LNCaP clone FGC (cell line): ENCODE data around the gene APOBEC3B.
"Not testable (repeated sequence)": the region's sequence is repeated elsewhere in the genome, so short reads cannot be mapped to it uniquely, and the experiment has no call there.

Source experiments
- DNase-seq: peaks from one replicate; pipeline ENCODE4 v3.0.0-alpha.2; 2011; ENCODE audit warnings: low read depth
- H3K4me3 ChIP-seq: 2 replicates; pipeline ENCODE4 v1.5.1; 2011; ENCODE audit warnings: mild to moderate bottlenecking, low read depth, low read length, control low read depth
- TF ChIP-seq, protein P1 (sequence below): IDR thresholded peaks from 2 replicates; pipeline ENCODE4 v1.5.1; 2012; ENCODE audit warnings: mild to moderate bottlenecking; ENCODE audit not compliant: control insufficient read depth, insufficient read depth; ENCODE audit errors: extremely low read depth

The APOBEC3B gene

DNA sequence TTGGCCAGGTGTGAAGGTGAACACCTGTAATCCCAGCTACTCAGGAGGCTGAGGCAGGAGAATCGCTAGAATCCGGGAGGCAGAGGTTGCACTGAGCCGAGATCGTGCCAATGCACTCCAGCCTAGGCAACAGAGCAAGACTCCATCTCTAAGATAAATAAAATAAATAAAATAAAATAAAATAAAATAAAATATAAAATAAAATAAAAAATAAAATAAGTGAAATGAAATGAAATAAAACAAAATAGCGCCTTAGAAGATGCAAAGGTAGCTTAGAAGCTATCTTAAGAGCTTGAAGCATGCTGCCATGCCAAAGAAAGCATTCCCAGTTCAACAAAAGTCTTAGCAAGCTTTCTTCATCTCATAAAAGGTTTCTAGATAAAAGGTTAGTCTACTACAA lies 25.0 kb downstream of the APOBEC3B start:
- H3K4me3 ChIP-seq, result no peak overlapping the region
- DNase-seq, result no peak
- TF ChIP-seq, protein P1, sequence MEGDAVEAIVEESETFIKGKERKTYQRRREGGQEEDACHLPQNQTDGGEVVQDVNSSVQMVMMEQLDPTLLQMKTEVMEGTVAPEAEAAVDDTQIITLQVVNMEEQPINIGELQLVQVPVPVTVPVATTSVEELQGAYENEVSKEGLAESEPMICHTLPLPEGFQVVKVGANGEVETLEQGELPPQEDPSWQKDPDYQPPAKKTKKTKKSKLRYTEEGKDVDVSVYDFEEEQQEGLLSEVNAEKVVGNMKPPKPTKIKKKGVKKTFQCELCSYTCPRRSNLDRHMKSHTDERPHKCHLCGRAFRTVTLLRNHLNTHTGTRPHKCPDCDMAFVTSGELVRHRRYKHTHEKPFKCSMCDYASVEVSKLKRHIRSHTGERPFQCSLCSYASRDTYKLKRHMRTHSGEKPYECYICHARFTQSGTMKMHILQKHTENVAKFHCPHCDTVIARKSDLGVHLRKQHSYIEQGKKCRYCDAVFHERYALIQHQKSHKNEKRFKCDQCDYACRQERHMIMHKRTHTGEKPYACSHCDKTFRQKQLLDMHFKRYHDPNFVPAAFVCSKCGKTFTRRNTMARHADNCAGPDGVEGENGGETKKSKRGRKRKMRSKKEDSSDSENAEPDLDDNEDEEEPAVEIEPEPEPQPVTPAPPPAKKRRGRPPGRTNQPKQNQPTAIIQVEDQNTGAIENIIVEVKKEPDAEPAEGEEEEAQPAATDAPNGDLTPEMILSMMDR, result no peak

DNA sequence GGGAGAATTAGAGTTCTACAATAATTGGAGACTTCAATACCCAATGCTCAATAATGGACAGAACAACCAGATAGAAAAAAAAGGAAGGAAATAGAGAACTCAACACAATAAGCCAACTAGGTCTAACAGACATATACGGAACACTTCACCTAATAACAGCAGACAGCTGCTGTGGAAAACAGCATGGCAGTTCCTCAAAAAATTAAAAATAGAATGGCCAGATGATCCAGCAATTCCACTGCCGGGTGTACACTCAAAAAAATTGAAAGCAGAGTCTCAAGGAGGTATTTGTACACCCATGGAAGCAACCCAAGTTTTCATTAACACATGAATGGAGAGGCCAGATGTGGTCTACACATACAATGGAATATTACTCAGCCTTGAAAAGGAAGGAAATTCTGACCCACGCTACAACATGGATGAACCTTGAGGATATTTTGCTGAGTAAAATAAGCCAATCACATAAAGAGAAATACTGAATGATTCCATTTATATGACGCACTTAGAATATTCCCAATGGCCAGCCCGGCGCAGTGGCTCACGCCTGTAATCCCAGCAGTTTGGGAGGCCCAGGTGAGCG lies 26.2 kb downstream of the APOBEC3B start:
- DNase-seq, result not testable (repeated sequence)

DNA sequence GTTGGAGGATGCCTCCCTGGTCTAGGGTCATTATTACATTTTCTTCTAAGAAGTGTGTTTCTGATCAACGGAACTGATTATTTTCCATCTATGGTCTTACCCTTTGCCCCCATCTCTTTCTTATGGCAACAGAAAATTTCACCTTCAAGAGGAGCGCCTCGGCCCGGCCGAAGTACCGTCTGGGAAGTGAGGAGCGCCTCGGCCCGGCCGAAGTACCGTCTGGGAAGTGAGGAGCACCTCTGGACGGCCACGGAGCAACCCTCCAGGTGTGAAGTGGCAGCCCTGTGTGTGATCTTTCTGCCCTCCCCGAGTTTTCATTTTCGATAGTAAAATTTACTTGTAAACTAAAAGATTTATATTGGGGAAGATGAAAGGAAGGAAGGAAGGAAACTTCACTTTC lies 28.8 kb downstream of the APOBEC3B start:
- TF ChIP-seq, protein P1, result no peak
- H3K4me3 ChIP-seq, result no peak overlapping the region
- DNase-seq, result no peak

More for the DNA sequence above, 26.2 kb downstream of the APOBEC3B start:
- not testable (repeated sequence) for H3K4me3 ChIP-seq

DNA sequence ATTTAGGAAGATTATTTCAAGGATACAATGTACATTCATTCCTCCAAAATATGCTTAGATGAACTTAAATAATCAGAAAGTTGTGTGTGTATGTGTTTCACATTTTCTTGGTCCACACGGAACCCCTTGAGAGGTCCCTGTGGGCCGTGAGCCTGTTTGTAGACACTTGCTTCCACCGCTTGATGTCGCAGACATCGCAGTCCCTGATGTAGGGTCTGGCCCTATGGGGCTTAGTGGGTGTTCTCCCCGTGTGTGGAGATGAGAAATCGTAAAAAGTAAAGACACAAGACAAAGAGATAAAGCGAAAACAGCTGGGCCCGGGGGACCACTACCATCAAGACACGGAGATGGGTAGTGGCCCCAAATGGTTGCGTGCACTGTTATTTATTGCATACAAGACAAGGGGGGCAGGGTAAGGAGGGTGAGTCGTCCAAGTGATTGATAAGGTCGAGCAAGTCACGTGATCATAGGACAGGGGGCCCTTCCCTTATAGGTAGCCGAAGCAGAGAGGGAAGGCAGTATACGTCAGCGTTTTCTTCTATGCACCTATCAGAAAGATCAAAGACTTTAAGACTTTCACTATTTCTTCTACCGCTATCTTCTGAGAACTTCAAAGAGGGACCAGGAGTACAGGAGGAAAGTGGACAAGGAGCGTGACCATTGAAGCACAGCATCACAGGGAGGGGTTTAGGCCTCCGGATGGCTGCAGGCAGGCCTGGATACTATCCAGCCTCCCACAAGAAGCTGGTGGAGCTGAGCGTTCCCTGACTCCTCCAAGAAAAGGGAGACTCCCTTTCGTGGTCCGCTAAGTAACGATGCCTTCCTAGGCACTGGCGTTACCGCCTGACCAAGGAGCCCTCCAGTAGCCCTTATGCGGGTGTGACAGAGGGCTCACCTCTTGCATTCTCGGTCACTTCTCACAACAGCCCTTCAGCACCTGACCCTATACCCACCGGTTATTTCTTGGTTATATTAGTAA lies 30.7 kb downstream of the APOBEC3B start:
- H3K4me3 ChIP-seq, result no peak overlapping the region
- no peak for DNase-seq
- TF ChIP-seq, protein P1, result no peak

DNA sequence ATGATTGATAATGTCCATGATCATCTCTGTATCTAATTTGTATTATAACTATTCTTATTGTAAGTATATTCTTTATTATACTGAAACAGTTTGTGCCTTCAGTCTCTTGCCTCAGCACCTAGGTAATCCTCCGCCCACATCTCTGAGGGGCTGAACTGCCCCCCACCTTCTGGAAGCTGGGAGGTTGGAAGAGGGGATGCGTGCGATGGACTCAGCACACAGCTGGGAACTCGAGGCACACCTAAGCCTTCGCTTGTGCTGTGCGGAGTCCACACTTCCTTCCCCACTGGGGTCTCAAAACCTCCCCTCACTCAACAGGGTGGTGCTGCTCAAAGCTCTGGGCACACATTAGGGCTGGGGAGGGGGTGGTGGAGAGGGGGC lies 31.4 kb downstream of the APOBEC3B start:
- not testable (repeated sequence) for H3K4me3 ChIP-seq, DNase-seq

DNA sequence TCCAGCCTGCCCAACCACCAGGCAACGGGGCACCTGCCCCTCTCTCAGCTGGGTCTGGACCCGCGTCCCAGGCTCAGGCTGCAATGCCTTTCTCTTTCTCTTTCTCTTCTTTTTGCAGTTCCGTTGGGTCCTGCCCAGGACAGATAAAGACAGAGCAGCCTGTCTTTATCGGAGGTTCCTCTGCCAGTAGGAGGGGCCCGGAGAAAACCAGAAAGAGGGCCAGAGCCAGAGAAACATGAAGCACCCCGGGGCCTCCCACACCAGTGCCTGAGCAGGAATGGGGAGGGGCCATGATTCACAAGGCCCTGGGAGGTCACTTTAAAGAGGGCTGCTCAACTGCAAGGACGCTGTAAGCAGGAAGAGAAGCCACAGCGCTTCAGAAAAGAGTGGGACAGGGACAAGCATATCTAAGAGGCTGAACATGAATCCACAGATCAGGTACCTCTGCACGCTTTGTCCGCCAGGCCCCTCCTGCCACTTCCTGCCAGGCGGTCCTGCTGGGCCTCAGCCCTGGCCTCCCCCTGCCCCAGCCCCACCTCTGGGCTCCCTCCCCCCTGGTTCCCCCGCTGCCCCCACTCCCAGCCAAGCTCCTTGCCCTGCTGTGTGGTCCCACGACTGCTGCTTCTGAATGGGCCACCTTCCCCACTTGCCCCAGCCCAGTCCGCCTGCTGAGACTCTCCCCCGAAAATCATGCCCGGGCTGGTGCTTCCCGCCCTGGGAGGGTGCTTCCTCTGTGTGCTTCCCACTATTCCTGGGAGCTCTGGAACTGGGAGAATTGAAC lies 32.0 kb downstream of the APOBEC3B start, which contains the start of gene APOBEC3C:
Gene APOBEC3C, plus strand, starts transcription at position 316 of the 781 bp plus-strand sequence. Its CDS starts 106 bp downstream, at position 422.
- DNase-seq, result no peak
- TF ChIP-seq, protein P1, result no peak
- H3K4me3 ChIP-seq, result no peak within 1 kb of the TSS

DNA sequence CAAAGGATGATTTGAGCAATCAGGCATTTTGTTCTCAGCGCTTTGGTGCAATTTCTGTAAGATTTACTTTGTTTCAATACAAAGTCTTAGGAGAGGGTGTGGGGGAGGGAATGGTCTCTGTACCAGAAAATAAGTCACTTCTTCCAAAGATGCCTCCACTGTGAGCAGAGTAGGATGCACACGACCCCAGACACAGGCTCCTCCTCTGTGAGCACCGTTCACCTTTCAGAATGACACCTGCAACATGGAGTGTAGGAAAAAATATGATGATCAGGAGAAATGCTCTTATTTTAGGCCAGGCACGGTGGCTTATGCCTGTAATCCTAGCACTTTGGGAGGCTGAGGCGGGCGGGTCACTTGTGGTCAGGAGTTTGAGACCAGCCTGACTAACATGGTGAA lies 32.6 kb downstream of the APOBEC3B start:
- not testable (repeated sequence) for H3K4me3 ChIP-seq, DNase-seq

DNA sequence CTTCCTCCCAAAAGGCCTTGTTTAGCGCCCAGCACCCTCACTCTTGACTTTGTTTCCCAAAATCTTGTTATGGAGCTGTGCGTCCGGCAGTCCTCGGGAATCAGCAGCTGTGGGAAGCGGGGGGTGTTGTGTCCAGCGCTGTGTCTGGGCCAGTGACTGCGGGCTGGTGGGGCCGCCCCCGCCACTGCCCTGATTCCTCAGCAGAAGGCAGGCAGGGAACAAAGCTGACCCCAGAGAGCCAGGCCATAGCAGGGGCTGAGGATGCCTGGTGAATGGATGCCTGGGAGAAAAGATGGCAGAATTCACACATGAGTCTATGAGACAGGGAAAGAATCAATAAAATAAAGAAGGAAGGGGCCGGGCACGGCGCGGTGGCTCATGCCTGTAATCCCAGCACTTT lies 34.4 kb downstream of the APOBEC3B start:
- DNase-seq, result no peak
- TF ChIP-seq, protein P1, result no peak
- no peak overlapping the region for H3K4me3 ChIP-seq
